Natural killer cell (primary cell): Measurements from ENCODE around the gene TXN2. TPM values are rescaled to one million over a fixed set of nuclear protein-coding genes. Genes with fewer than 3 reads are reported as not detected.

Experiments used
- ATAC-seq, 3 donors: fragments of 150-1000 bp in 2 of 3; fragments of 200-7000 bp in 1 of 3; cut with Tn5 transposase; 1 replicate in 1 of 3; 2 replicates in 2 of 3; pipeline ENCODE4 v1.10.0; 2021; ENCODE audit warnings: mild to moderate bottlenecking in 2 of 3, moderate library complexity in 2 of 3
- DNase-seq, 2 donors: peaks; one replicate each; pipeline versions ENCODE4 v3.0.0 to v3.0.0-alpha.2; 2013 to 2021; ENCODE audit warnings: mixed read lengths in 1 of 2
- H3K27ac ChIP-seq: one replicate; pipeline ENCODE4 v1.5.1; 2013; ENCODE audit warnings: mild to moderate bottlenecking, low read length
- H3K27me3 ChIP-seq: one replicate; pipeline ENCODE4 v1.6.1; 2013; ENCODE audit warnings: low read length; ENCODE audit not compliant: control insufficient read depth, insufficient read depth
- H3K36me3 ChIP-seq: one replicate; pipeline ENCODE4 v1.6.1; 2013; ENCODE audit warnings: low read length; ENCODE audit not compliant: control insufficient read depth, insufficient read depth
- H3K4me1 ChIP-seq: one replicate; pipeline ENCODE4 v1.6.1; 2013; ENCODE audit warnings: low read length; ENCODE audit not compliant: control insufficient read depth, insufficient read depth
- H3K4me3 ChIP-seq: one replicate; pipeline ENCODE4 v1.5.1; 2013; ENCODE audit warnings: low read length
- H3K9me3 ChIP-seq: one replicate; pipeline ENCODE4 v1.6.1; 2013; ENCODE audit warnings: low read length; ENCODE audit not compliant: control insufficient read depth, insufficient read depth
- H3K27ac Mint-ChIP-seq, 2 donors: one replicate each; pipeline ENCODE4 v1.8.0; 2022; ENCODE audit warnings: mild to moderate bottlenecking in 2 of 2, mixed read lengths in 2 of 2, moderate library complexity in 1 of 2
- H3K27me3 Mint-ChIP-seq, 2 donors: one replicate each; pipeline ENCODE4 v1.8.0; 2022; ENCODE audit warnings: low read depth in 2 of 2, mixed read lengths in 2 of 2
- H3K36me3 Mint-ChIP-seq: one replicate; pipeline ENCODE4 v1.8.0; 2022; ENCODE audit warnings: mixed read lengths
- H3K4me1 Mint-ChIP-seq, 2 donors: one replicate each; pipeline ENCODE4 v1.8.0; 2022; ENCODE audit warnings: mixed read lengths in 2 of 2
- H3K4me3 Mint-ChIP-seq: one replicate; pipeline ENCODE4 v1.8.0; 2022; ENCODE audit warnings: mild to moderate bottlenecking, moderate library complexity, mixed read lengths
- H3K9me3 Mint-ChIP-seq, 2 donors: one replicate each; pipeline ENCODE4 v1.8.0; 2022; ENCODE audit warnings: mixed read lengths in 2 of 2
- WGBS: methylation state at CpG from one replicate; pipeline ENCODE4 v1.1.7; 2013; ENCODE audit warnings: missing lambda C conversion rate; ENCODE audit not compliant: insufficient coverage; 5-methylcytosine and 5-hydroxymethylcytosine counted together
- intact Hi-C: fragments of 100-400 bp; cut with micrococcal nuclease; formaldehyde crosslinking; loops from one replicate; pipeline ENCODE4 v1.14.2; 2022
- total RNA-seq, 4 donors: library from RNA; stranded (reverse); fragments of 120-200 nt in 1 of 4; gene quantifications; one replicate each; pipeline versions ENCODE4 v1.2.3 to v1.2.4, GENCODE V29; 2013 to 2022
- TF ChIP-seq, protein P1 (sequence below): fragments of 200-600 bp; IDR thresholded peaks from one replicate; pipeline ENCODE4 v1.8.0; 2022; ENCODE audit warnings: antibody characterized with exemption

Gene TXN2
- total RNA-seq, 3 donors from 2014 or later (not counting 1 experiment from before 2014, with no cell fraction given) = 35.5 to 45.4 (median 41.5) TPM

DNA sequence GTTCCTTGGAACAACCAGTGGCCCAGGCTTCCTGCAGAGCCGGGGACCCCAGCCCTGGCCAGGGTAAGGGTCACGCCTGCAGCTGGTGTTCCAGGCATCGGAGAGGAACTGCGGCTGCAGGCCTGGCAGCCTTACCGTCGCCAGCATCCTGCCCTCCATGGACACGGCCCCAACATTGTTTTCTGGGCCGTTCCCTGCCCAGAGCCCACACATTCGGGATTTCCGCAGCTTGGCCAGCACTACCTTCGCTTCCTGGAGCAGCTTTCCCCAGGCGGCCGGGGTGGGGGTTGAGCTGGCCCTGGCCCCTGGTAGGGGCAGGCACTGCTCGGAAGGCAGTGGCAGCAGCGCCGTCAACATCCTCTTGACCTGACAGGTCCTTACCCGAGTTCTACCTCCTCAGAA lies 17.7 kb downstream of the TXN2 start:
- WGBS = 83% methylated on average over 17 of the region's 17 CpGs
- no peak for ATAC-seq
- TF ChIP-seq, protein P1, sequence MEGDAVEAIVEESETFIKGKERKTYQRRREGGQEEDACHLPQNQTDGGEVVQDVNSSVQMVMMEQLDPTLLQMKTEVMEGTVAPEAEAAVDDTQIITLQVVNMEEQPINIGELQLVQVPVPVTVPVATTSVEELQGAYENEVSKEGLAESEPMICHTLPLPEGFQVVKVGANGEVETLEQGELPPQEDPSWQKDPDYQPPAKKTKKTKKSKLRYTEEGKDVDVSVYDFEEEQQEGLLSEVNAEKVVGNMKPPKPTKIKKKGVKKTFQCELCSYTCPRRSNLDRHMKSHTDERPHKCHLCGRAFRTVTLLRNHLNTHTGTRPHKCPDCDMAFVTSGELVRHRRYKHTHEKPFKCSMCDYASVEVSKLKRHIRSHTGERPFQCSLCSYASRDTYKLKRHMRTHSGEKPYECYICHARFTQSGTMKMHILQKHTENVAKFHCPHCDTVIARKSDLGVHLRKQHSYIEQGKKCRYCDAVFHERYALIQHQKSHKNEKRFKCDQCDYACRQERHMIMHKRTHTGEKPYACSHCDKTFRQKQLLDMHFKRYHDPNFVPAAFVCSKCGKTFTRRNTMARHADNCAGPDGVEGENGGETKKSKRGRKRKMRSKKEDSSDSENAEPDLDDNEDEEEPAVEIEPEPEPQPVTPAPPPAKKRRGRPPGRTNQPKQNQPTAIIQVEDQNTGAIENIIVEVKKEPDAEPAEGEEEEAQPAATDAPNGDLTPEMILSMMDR = no peak
- Histone ChIP-seq H3K27me3 (no peaks in the 10 kb centered on the region), H3K9me3 (no peaks in the 10 kb centered on the region), H3K4me1 (peaks cover 16% of the 10 kb centered on the region), H3K4me3 (no peak overlapping the region), H3K27ac (no peak overlapping the region), H3K36me3 (peaks cover 9% of the 10 kb centered on the region)
- Mint-ChIP-seq H3K4me1 (peaks cover 7 to 10% of the 10 kb centered on the region in 2 donors), H3K27me3 (no peaks in the 10 kb centered on the region), H3K27ac (no peak overlapping the region), H3K4me3 (no peak overlapping the region), H3K9me3 (no peaks in the 10 kb centered on the region), H3K36me3 (no peaks in the 10 kb centered on the region)
- intact Hi-C loops = no loop called here
- DNase-seq = no peak

DNA sequence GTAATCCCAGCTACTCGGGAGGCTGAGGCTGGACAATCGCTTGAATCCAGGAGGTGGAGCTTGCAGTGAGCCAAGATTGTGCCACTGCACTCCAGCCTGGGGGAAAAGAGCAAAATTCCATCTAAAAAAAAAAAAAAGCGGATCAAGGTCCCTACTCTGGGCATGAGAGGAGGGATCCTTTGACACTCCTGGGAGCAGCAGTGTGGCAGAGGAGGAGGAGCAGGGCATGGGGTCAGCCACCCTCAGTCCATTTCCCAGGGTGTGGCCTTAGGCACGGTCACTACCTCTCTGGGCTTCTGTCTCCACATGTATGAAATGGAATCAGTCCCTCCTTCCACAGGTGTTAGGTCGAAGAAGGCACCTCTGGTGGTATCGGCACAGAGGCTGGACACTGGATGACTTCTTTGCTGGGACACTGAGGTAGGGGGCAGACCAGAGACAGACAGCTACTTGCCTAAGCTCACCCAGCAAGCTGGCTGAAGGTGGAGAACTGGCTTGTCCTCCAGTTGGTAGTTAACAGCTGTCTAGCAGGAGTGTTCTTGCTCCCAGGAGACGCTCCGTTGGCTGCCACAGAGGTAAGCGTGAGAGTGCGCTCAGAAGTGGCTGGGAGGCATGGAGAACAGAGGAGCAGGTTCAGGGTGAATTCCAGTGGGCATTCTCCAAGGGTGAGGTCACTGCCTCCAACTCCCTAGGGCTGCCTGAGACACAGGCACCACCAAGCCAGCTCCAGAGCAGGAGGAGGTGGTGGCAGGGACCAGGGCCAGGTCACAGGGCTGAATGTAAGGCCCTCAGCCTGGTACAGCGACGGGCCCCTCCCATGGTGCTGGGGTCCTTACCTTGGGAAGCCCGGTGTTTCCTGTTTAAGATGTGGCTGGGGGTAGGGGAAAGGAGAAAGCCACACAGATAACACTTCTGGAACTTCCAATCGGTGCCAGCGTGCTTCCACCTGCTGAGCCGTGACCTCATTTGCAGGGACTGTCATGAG lies 19.5 kb downstream of the TXN2 start:
- Mint-ChIP-seq H3K4me1 (peaks cover 4 to 5% of the 10 kb centered on the region in 2 donors), H3K9me3 (no peaks in the 10 kb centered on the region), H3K27ac (no peak overlapping the region), H3K27me3 (no peaks in the 10 kb centered on the region), H3K36me3 (no peaks in the 10 kb centered on the region), H3K4me3 (no peak overlapping the region)
- Histone ChIP-seq H3K9me3 (no peaks in the 10 kb centered on the region), H3K36me3 (peaks cover 3% of the 10 kb centered on the region), H3K4me3 (no peak overlapping the region), H3K4me1 (peaks cover 8% of the 10 kb centered on the region), H3K27ac (no peak overlapping the region), H3K27me3 (no peaks in the 10 kb centered on the region)
- 77% methylated on average over 16 of the region's 16 CpGs for WGBS
- DNase-seq (no peak), ATAC-seq (no peak)
- intact Hi-C loops = no loop called here
- TF ChIP-seq, protein P1 = no peak

DNA sequence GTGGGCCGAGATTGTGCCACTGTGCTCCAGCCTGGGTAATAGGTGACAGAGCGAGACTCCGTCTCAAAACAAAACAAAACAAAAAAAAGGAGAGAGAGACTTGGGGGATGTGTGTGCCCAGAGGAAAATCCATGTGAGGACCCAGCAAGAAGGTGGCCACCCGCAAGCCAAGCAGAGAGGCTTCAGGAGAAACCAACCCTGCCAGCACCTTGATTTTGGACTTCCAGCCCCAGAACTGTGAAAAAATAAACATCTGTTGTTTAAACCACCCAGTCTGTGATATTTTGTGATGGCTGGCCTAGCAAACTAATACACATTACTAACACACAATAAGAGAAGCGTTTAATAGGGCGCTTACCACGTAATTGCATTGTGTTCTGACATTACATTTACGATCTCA lies 21.2 kb downstream of the TXN2 start:
- no peak for DNase-seq
- H3K4me3 Mint-ChIP-seq = no peak overlapping the region
- no peaks in the 10 kb centered on the region for H3K36me3 ChIP-seq
- ATAC-seq = no peak
- WGBS = 94% methylated on average over 8 of the region's 8 CpGs
- H3K4me1 Mint-ChIP-seq = peaks cover 9 to 10% of the 10 kb centered on the region in 2 donors
- H3K9me3 Mint-ChIP-seq = no peaks in the 10 kb centered on the region
- H3K27me3 Mint-ChIP-seq = no peaks in the 10 kb centered on the region
- H3K36me3 Mint-ChIP-seq = no peaks in the 10 kb centered on the region
- H3K27ac ChIP-seq = no peak overlapping the region
- no peak overlapping the region for H3K4me3 ChIP-seq
- intact Hi-C loops = no loop called here
- no peaks in the 10 kb centered on the region for H3K27me3 ChIP-seq
- H3K27ac Mint-ChIP-seq = no peak overlapping the region
- H3K4me1 ChIP-seq = peaks cover 8% of the 10 kb centered on the region
- no peaks in the 10 kb centered on the region for H3K9me3 ChIP-seq
- TF ChIP-seq, protein P1 = no peak
